Superior temporal gyrus (tissue), 1 donor: ENCODE data around the gene ZNF532.

Source experiments
- DNase-seq: peaks from one replicate; pipeline ENCODE4 v3.0.0-alpha.2; 2016; ENCODE audit errors: extremely low spot score

The ZNF532 gene

GRCh38 chr18:58937071-58937886, 72.6 kb downstream of the ZNF532 start:
- no peak for DNase-seq

- no peak for DNase-seq
These were observed 73.2 kb downstream of the ZNF532 start for GRCh38 chr18:58937887-58938267.

GRCh38 chr18:58941426-58942099, 76.9 kb downstream of the ZNF532 start:
- no peak for DNase-seq

GRCh38 chr18:58943896-58944295, 79.2 kb downstream of the ZNF532 start:
- DNase-seq, result no peak

GRCh38 chr18:58947136-58947732, 82.6 kb downstream of the ZNF532 start:
- no peak for DNase-seq

GRCh38 chr18:58949031-58949430, 84.4 kb downstream of the ZNF532 start:
- DNase-seq, result no peak

- no peak for DNase-seq
These were observed 87.5 kb downstream of the ZNF532 start for GRCh38 chr18:58951986-58952702.

GRCh38 chr18:58952858-58953257, 88.2 kb downstream of the ZNF532 start:
- DNase-seq, result no peak

GRCh38 chr18:58953627-58954026, 89.0 kb downstream of the ZNF532 start:
- no peak for DNase-seq

GRCh38 chr18:58955001-58955400, 90.3 kb downstream of the ZNF532 start:
- DNase-seq, result no peak

- no peak for DNase-seq
These were observed 91.1 kb downstream of the ZNF532 start for GRCh38 chr18:58955738-58956137.

- no peak for DNase-seq
These were observed 94.0 kb downstream of the ZNF532 start for GRCh38 chr18:58958628-58959027.

- DNase-seq, result no peak
These were observed 95.8 kb downstream of the ZNF532 start for GRCh38 chr18:58960508-58960907.

GRCh38 chr18:58960946-58961722, 96.5 kb downstream of the ZNF532 start:
- no peak for DNase-seq

GRCh38 chr18:58962336-58962735, 97.7 kb downstream of the ZNF532 start:
- DNase-seq, result no peak

GRCh38 chr18:58965291-58966004, 100.8 kb downstream of the ZNF532 start:
- no peak for DNase-seq

GRCh38 chr18:58966005-58966677, 101.5 kb downstream of the ZNF532 start:
- DNase-seq, result peak; percentile 55

- no peak for DNase-seq
These were observed 102.0 kb downstream of the ZNF532 start for GRCh38 chr18:58966704-58967103.

- peak; percentile 59 for DNase-seq
These were observed 103.1 kb downstream of the ZNF532 start for GRCh38 chr18:58967751-58968254.
